GM23248 (cell line): ENCODE results near the gene TRIM65. TPM values are rescaled to one million over a fixed set of nuclear protein-coding genes. Genes with fewer than 3 reads are reported as not detected.

ENCODE experiments used
- DNase-seq: peaks from one replicate; pipeline ENCODE4 v3.0.0-alpha.2; 2015
- H2AFZ ChIP-seq: fragments of 200-600 bp; sonication (generic); 2 replicates; pipeline ENCODE4 v1.6.1; 2016; ENCODE audit warnings: antibody characterized with exemption
- H3F3A ChIP-seq: fragments of 200-600 bp; sonication (generic); 2 replicates; pipeline ENCODE4 v1.6.1; 2016; ENCODE audit warnings: mild to moderate bottlenecking, antibody characterized with exemption, mixed run types; ENCODE audit not compliant: insufficient read depth
- H3K27ac ChIP-seq: fragments of 200-600 bp; sonication (generic); 2 replicates; pipeline ENCODE4 v1.5.1; 2016; ENCODE audit warnings: mild to moderate bottlenecking
- H3K27me3 ChIP-seq: fragments of 200-600 bp; sonication (generic); replicated peaks from 2 replicates; pipeline ENCODE4 v1.6.1; 2016; ENCODE audit warnings: mild to moderate bottlenecking; ENCODE audit not compliant: insufficient read depth
- H3K36me3 ChIP-seq: fragments of 200-600 bp; sonication (generic); 2 replicates; pipeline ENCODE4 v1.6.1; 2016; ENCODE audit warnings: low read depth, mild to moderate bottlenecking
- H3K4me1 ChIP-seq: fragments of 200-600 bp; sonication (generic); 2 replicates; pipeline ENCODE4 v1.6.1; 2016; ENCODE audit warnings: mild to moderate bottlenecking; ENCODE audit not compliant: insufficient read depth
- H3K4me2 ChIP-seq: fragments of 200-600 bp; sonication (generic); one replicate; pipeline ENCODE4 v1.6.1; 2016; ENCODE audit warnings: mild to moderate bottlenecking; ENCODE audit not compliant: unreplicated experiment
- H3K4me3 ChIP-seq: fragments of 200-600 bp; sonication (generic); 2 replicates; pipeline ENCODE4 v1.5.1; 2016; ENCODE audit warnings: mild to moderate bottlenecking
- H3K79me2 ChIP-seq: fragments of 200-600 bp; sonication (generic); 2 replicates; pipeline ENCODE4 v1.6.1; 2016; ENCODE audit warnings: mild to moderate bottlenecking; ENCODE audit not compliant: insufficient read depth
- H3K9ac ChIP-seq: fragments of 200-600 bp; sonication (generic); 2 replicates; pipeline ENCODE4 v1.6.1; 2016; ENCODE audit warnings: mild to moderate bottlenecking
- H3K9me2 ChIP-seq: fragments of 200-600 bp; sonication (generic); 2 replicates; pipeline ENCODE4 v1.6.1; 2016; ENCODE audit warnings: mixed run types, mild to moderate bottlenecking, moderate library complexity; ENCODE audit not compliant: insufficient read depth
- H3K9me3 ChIP-seq: fragments of 200-600 bp; sonication (generic); one replicate; pipeline ENCODE4 v1.6.1; 2017; ENCODE audit warnings: low read depth
- H4K20me1 ChIP-seq: fragments of 200-600 bp; sonication (generic); 2 replicates; pipeline ENCODE4 v1.6.0; 2016; ENCODE audit not compliant: insufficient read depth
- EZH2 ChIP-seq: fragments of 200-600 bp; sonication (generic); IDR thresholded peaks from 2 replicates; pipeline ENCODE4 v1.6.1; 2018; ENCODE audit warnings: antibody characterized with exemption, mild to moderate bottlenecking; ENCODE audit not compliant: insufficient read depth, poor library complexity, severe bottlenecking
- EZH2phosphoT487 ChIP-seq: fragments of 200-600 bp; sonication (generic); IDR thresholded peaks from 2 replicates; pipeline ENCODE4 v1.6.1; 2018; ENCODE audit warnings: antibody characterized with exemption, moderate library complexity, mild to moderate bottlenecking, low read depth; ENCODE audit not compliant: insufficient read depth
- WGBS, 2 experiments: methylation state at CpG; one replicate each; pipeline ENCODE4 v1.1.6; 2015 to 2017; ENCODE audit warnings: low lambda C conversion rate in 2 of 2, low coverage in 1 of 2; ENCODE audit errors: missing lambda C conversion rate in 2 of 2; 5-methylcytosine and 5-hydroxymethylcytosine counted together
- in situ Hi-C: fragments of 300-500 bp; cut with MboI; formaldehyde crosslinking; loops from 2 replicates; pipeline ENCODE4 v1.15.0; 2020
- polyA plus RNA-seq: library from polyadenylated mRNA; unstranded; fragments of >200 nt; fragmentation: Nextera tagmentation; extraction: Ambion mirVana; gene quantifications from 2 replicates; pipeline ENCODE4 v1.2.1, GENCODE V29; 2016
- total RNA-seq: library from RNA; depleted of rRNA; stranded (reverse); fragments of >200 nt; shearing (Covaris generic); gene quantifications from 2 replicates; pipeline ENCODE4 v1.2.3, GENCODE V29; 2014

TRIM65 gene
- total and polyA plus RNA-seq, 2 experiments from 2014 or later = 9.9 to 25.7 TPM

GRCh38 chr17:75880266-75880665 lies 16.5 kb downstream of the TRIM65 start:
- Histone ChIP-seq H3K79me2 (no peaks in the 10 kb centered on the region), H2AFZ (no peak overlapping the region), H3K9me3 (no peaks in the 10 kb centered on the region), H3K36me3 (no peaks in the 10 kb centered on the region), H4K20me1 (no peaks in the 10 kb centered on the region), H3K4me3 (no peak overlapping the region), H3K27me3 (peaks cover 12% of the 10 kb centered on the region), H3K4me1 (peaks cover 20% of the 10 kb centered on the region), H3K9me2 (no peaks in the 10 kb centered on the region), H3K4me2 (no peak overlapping the region), H3F3A (0 out of 2 replicates have a peak, but pooled peaks cover 11% of the 10 kb centered on the region), H3K9ac (no peak overlapping the region), H3K27ac (no peak overlapping the region)
- no peak for DNase-seq
- TF ChIP-seq EZH2 (no peak), EZH2phosphoT487 (no peak)
- in situ Hi-C loops = no loop called here
- 55 to 61% methylated on average over 7 of the region's 7 CpGs for WGBS, 2 experiments

DNA sequence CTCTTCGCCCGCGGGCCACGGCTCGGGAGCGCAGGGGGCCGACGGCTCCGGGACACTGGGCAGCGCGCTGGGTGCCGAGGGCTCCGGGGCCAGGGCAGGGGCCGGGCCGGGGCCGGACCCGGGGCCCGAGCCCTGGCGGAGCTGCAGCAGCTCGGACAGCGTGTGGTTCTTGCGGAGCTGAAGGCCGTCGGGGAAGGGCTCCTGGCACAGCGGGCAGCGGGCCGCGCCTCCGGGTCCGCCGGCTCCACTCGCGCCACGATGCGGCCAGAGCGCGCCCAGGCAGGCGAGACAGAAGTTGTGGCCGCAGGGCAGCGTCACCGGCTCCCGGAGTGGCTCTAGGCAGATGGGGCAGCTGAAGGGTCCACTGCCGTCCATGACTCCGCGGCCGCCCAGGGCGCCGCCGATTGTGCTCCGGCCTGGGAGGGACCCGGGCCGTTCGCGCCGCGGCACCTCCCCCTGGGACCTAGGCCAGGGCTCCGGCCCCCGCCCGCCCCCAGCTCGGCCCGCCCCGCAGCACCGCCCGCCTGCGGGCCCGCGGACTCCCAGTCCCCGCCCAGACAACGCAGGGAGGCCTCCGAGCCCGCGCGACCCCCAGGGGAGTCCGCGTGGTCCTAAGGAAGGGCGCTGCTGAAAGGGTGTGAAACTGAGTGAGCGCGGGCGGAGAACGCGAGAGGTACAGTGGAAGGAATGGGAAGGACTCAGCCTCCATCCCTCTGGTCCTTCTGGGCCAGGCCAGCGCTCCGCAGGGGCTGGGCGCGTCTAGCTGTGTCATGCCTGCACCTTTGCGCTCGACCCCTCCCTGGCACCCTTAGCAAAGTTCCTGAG lies 18.4 kb downstream of the TRIM65 start, which contains the start of gene TRIM47:
Gene TRIM47, minus strand, starts transcription at position 408 of the 825 bp plus-strand sequence. Its CDS starts 33 bp downstream, at position 375.
- peaks cover 20% of the 10 kb centered on the region for H3K4me1 ChIP-seq
- no peaks in the 10 kb centered on the region for H3K79me2 ChIP-seq
- peaks cover 12% of the 10 kb centered on the region for H3K27me3 ChIP-seq
- in situ Hi-C loops = no loop called here
- no peaks in the 10 kb centered on the region for H3K9me2 ChIP-seq
- H3K36me3 ChIP-seq = no peaks in the 10 kb centered on the region
- peak within 1 kb of the TSS; percentile 41 for H3K27ac ChIP-seq
- peak; percentile 72 for DNase-seq
- peak within 1 kb of the TSS; percentile 63 for H3K4me3 ChIP-seq
- H3K9ac ChIP-seq = peak within 1 kb of the TSS; percentile 75
- 5 to 8% methylated on average over 39 to 68 of the region's 87 CpGs for whole genome bisulfite sequencing, 2 experiments
- TF ChIP-seq EZH2phosphoT487 = no peak
- no peak for TF ChIP-seq EZH2
- H3K9me3 ChIP-seq = no peaks in the 10 kb centered on the region
- H2AFZ ChIP-seq = peak within 1 kb of the TSS; percentile 67
- H4K20me1 ChIP-seq = no peaks in the 10 kb centered on the region
- H3K4me2 ChIP-seq = peak within 1 kb of the TSS; percentile 62
- H3F3A ChIP-seq = 0 out of 2 replicates have a peak, but pooled peaks cover 11% of the 10 kb centered on the region

- in situ Hi-C loops = no loop called here
- DNase-seq = peak; percentile 91
Observed at GRCh38 chr17:75877752-75878173, 19.0 kb downstream of the TRIM65 start.

GRCh38 chr17:75876938-75877751 lies 19.6 kb downstream of the TRIM65 start:
- Histone ChIP-seq H3K36me3 (no peaks in the 10 kb centered on the region), H4K20me1 (no peaks in the 10 kb centered on the region), H2AFZ (peak overlapping the region; percentile 67), H3K27ac (peak overlapping the region; percentile 41), H3K9ac (peak overlapping the region; percentile 75), H3K9me3 (no peaks in the 10 kb centered on the region), H3K4me3 (peak overlapping the region; percentile 63), H3K27me3 (peaks cover 12% of the 10 kb centered on the region), H3K4me2 (peak overlapping the region; percentile 62), H3K79me2 (no peaks in the 10 kb centered on the region), H3F3A (peaks cover 11% of the 10 kb centered on the region; the same call in 1 of the 2 replicates), H3K9me2 (no peaks in the 10 kb centered on the region), H3K4me1 (peaks cover 30% of the 10 kb centered on the region)
- DNase-seq = peak; percentile 94
- 2% methylated on average over 31 to 41 of the region's 41 CpGs for WGBS, 2 experiments
- no peak for TF ChIP-seq EZH2
- TF ChIP-seq EZH2phosphoT487 = no peak
- in situ Hi-C loops = no loop called here

More at GRCh38 chr17:75877752-75878173, 19.0 kb downstream of the TRIM65 start:
- no peak for TF ChIP-seq EZH2phosphoT487
- TF ChIP-seq EZH2 = no peak
- WGBS, 2 experiments = 1% methylated on average over 40 to 51 of the region's 56 CpGs
- Histone ChIP-seq H4K20me1 (no peaks in the 10 kb centered on the region), H3K36me3 (no peaks in the 10 kb centered on the region), H3K79me2 (no peaks in the 10 kb centered on the region), H3K4me1 (peaks cover 24% of the 10 kb centered on the region), H3K9ac (peak overlapping the region; percentile 75), H3F3A (0 out of 2 replicates have a peak, but pooled peaks cover 11% of the 10 kb centered on the region), H3K27ac (peak overlapping the region; percentile 41), H3K9me3 (no peaks in the 10 kb centered on the region), H3K27me3 (peaks cover 12% of the 10 kb centered on the region), H2AFZ (peak overlapping the region; percentile 67), H3K4me2 (peak overlapping the region; percentile 62), H3K4me3 (peak overlapping the region; percentile 63), H3K9me2 (no peaks in the 10 kb centered on the region)
